HepG2 (cell line): ENCODE results near the gene MFRP. TPM values are rescaled to one million over a fixed set of nuclear protein-coding genes. Genes with fewer than 3 reads are reported as not detected.

Experiments
- CAMTA2 ChIP-seq: sonication (generic); formaldehyde crosslinking; IDR thresholded peaks from 2 replicates; pipeline ENCODE4 v1.4.0; 2020; ENCODE audit warnings: mild to moderate bottlenecking, missing genetic modification reagents, borderline replicate concordance
- GLI4 ChIP-seq: sonication (generic); formaldehyde crosslinking; IDR thresholded peaks from 2 replicates; pipeline ENCODE4 v1.5.1; 2020; ENCODE audit warnings: missing genetic modification reagents, mild to moderate bottlenecking, moderate library complexity, borderline replicate concordance
- HDAC1 ChIP-seq: sonication (generic); formaldehyde crosslinking; IDR thresholded peaks from 2 replicates; pipeline ENCODE4 v1.5.1; 2020; ENCODE audit warnings: mild to moderate bottlenecking, missing genetic modification reagents
- IKZF4 ChIP-seq: sonication (generic); formaldehyde crosslinking; IDR thresholded peaks from 2 replicates; pipeline ENCODE4 v1.5.1; 2020; ENCODE audit warnings: borderline replicate concordance, mild to moderate bottlenecking, low read depth, missing genetic modification reagents; ENCODE audit errors: not compliant biosample characterization
- JUNB ChIP-seq: sonication (generic); formaldehyde crosslinking; IDR thresholded peaks from 2 replicates; pipeline ENCODE4 v1.8.0; 2022; ENCODE audit warnings: missing genetic modification reagents, mild to moderate bottlenecking, borderline replicate concordance
- PAX8 ChIP-seq: sonication (generic); formaldehyde crosslinking; IDR thresholded peaks from 2 replicates; pipeline ENCODE4 v1.8.0; 2022; ENCODE audit warnings: mild to moderate bottlenecking, missing genetic modification reagents, borderline replicate concordance
- RBM22 ChIP-seq: fragments of 200-400 bp; formaldehyde crosslinking; optimal IDR thresholded peaks from 2 replicates; pipeline ENCODE3; 2017; ENCODE audit warnings: mild to moderate bottlenecking, low read length, moderate library complexity
- SRSF4 ChIP-seq: fragments of 200-400 bp; formaldehyde crosslinking; IDR thresholded peaks from one replicate; pipeline ENCODE4 v1.6.1; 2018; ENCODE audit warnings: mild to moderate bottlenecking, low read depth, low read length, moderate library complexity; ENCODE audit not compliant: poor library complexity, severe bottlenecking
- ZBTB38 ChIP-seq: sonication (generic); formaldehyde crosslinking; IDR thresholded peaks from 2 replicates; pipeline ENCODE4 v1.5.1; 2020; ENCODE audit warnings: mild to moderate bottlenecking, missing genetic modification reagents
- ZNF24 ChIP-seq: fragments of 450-650 bp; IDR thresholded peaks from 2 replicates; pipeline ENCODE4 v1.6.1; 2017; ENCODE audit warnings: antibody characterized with exemption, mild to moderate bottlenecking
- ZNF619 ChIP-seq: sonication (generic); formaldehyde crosslinking; IDR thresholded peaks from 2 replicates; pipeline ENCODE4 v1.4.0; 2020; ENCODE audit warnings: mild to moderate bottlenecking, missing genetic modification reagents
- ZNF674 ChIP-seq: sonication (generic); formaldehyde crosslinking; IDR thresholded peaks from 2 replicates; pipeline ENCODE4 v1.5.0; 2020; ENCODE audit warnings: low read depth, mild to moderate bottlenecking, missing genetic modification reagents
- polyA plus RNA-seq, 8 experiments: library from polyadenylated mRNA; depleted of rRNA in 3 of 8; stranded (reverse) in 7 of 8; unstranded in 1 of 8; fragments of >200 nt; fragmentation: Illumina TruSeq in 4 of 8; extraction: Trizol in 4 of 8; gene quantifications; 2 replicates each; pipeline versions ENCODE4 v1.2.1 to v1.2.3, GENCODE V29; 2011 to 2016; ENCODE audit warnings: low read depth in 4 of 8, missing spikeins in 1 of 8, mixed read lengths in 1 of 8; ENCODE audit not compliant: insufficient read depth in 1 of 8
- total RNA-seq, 5 experiments: library from RNA; depleted of rRNA; stranded (reverse); fragments of >200 nt; fragmentation: Illumina TruSeq; extraction: Trizol; gene quantifications; 2 replicates each; pipeline ENCODE4 v1.2.3, GENCODE V29; 2016; ENCODE audit warnings: low read depth in 1 of 5
- TF ChIP-seq, protein P1 (sequence below): sonication (generic); formaldehyde crosslinking; IDR thresholded peaks from 2 replicates; pipeline ENCODE4 v1.9.0; 2022; ENCODE audit warnings: missing genetic modification reagents, mild to moderate bottlenecking, borderline replicate concordance
- TF ChIP-seq, protein P2 (sequence below), 2 experiments: sonication (generic) in 1 of 2; formaldehyde crosslinking in 1 of 2; IDR thresholded peaks; 2 replicates each; pipeline versions ENCODE4 v1.4.0 to v1.6.1; 2018 to 2020; ENCODE audit warnings: missing genetic modification reagents in 2 of 2, borderline replicate concordance in 1 of 2, low read depth in 1 of 2, mild to moderate bottlenecking in 1 of 2, missing biosample characterization in 1 of 2
- TF ChIP-seq, protein P3 (sequence below): sonication (generic); formaldehyde crosslinking; IDR thresholded peaks from 2 replicates; pipeline ENCODE4 v1.5.1; 2020; ENCODE audit warnings: mild to moderate bottlenecking, moderate library complexity, missing genetic modification reagents

MFRP gene
- total and polyA plus RNA-seq, 2 of the 13 experiments (the other 11 are each of a cell fraction or from before 2014, with no cell fraction given): not detected

DNA sequence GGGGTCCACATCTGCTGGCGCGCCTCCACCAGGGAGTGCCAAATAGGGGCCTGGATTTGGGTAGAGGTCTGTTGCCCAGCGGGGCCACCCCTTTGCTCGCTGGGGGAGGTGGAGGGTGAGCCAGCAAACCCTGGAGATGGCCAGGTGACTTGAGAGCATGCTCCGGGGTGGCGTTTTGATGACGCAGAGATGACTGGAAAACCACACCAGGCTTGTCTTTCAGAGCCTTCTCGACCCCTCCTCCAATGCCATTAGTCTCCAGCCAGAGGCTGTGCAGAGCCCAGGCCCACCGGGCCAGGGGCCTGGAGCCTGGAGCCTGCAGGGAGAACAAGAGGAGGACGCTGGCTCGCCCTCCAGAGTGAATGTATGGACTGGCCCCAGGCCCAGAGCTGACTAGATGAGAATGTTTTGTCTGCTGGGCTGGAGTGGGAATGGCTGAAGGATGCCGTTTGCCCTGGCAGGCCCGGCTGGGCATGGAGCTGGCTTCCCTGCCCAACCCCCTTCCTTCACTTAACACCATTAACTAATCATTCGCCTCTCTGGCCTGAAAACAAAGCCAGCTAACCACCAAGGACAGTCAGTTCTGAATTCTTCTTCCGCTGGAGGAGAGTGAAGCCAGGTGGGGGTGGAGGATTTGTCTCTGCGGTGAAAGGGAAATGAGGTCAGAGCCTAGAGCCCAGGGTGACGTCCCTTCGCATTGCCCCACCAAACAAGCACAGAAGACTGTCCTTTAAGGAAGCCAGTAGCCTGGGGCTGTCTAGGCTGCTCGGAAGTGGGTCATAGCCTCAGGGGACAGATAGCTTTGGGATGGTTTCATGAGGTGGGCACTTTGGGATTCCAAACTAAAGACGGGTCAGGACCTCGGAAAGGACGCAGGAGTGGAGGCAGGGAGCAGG lies 28.0 kb downstream of the MFRP start (continued):
- TF ChIP-seq, protein P1, sequence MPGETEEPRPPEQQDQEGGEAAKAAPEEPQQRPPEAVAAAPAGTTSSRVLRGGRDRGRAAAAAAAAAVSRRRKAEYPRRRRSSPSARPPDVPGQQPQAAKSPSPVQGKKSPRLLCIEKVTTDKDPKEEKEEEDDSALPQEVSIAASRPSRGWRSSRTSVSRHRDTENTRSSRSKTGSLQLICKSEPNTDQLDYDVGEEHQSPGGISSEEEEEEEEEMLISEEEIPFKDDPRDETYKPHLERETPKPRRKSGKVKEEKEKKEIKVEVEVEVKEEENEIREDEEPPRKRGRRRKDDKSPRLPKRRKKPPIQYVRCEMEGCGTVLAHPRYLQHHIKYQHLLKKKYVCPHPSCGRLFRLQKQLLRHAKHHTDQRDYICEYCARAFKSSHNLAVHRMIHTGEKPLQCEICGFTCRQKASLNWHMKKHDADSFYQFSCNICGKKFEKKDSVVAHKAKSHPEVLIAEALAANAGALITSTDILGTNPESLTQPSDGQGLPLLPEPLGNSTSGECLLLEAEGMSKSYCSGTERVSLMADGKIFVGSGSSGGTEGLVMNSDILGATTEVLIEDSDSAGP: peak; percentile 57; the same call in 1 of the 2 replicates
- TF ChIP-seq, protein P2, sequence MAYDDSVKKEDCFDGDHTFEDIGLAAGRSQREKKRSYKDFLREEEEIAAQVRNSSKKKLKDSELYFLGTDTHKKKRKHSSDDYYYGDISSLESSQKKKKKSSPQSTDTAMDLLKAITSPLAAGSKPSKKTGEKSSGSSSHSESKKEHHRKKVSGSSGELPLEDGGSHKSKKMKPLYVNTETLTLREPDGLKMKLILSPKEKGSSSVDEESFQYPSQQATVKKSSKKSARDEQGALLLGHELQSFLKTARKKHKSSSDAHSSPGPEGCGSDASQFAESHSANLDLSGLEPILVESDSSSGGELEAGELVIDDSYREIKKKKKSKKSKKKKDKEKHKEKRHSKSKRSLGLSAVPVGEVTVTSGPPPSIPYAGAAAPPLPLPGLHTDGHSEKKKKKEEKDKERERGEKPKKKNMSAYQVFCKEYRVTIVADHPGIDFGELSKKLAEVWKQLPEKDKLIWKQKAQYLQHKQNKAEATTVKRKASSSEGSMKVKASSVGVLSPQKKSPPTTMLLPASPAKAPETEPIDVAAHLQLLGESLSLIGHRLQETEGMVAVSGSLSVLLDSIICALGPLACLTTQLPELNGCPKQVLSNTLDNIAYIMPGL (CRISPR knock-in tag; IDR thresholded peaks at IDR 0.05; ENCODE audit: borderline replicate concordance in 1 of 2, low read depth in 1 of 2): peak; percentile 20 to 56; a peak in 3 of 4 replicates
- TF ChIP-seq GLI4 (CRISPR knock-in tag) (0 out of 2 replicates have a peak, but pooled peaks have one; percentile 26), ZNF24 (no peak), ZNF674 (CRISPR knock-in tag) (no peak), PAX8 (no peak), JUNB (CRISPR knock-in tag) (no peak), SRSF4 (no peak), IKZF4 (peak; percentile 33), ZNF619 (no peak), ZBTB38 (CRISPR knock-in tag) (no peak), HDAC1 (CRISPR knock-in tag) (peak; percentile 49; the same call in 1 of the 2 replicates), RBM22 (no peak), CAMTA2 (CRISPR knock-in tag) (no peak)
- TF ChIP-seq, protein P3, sequence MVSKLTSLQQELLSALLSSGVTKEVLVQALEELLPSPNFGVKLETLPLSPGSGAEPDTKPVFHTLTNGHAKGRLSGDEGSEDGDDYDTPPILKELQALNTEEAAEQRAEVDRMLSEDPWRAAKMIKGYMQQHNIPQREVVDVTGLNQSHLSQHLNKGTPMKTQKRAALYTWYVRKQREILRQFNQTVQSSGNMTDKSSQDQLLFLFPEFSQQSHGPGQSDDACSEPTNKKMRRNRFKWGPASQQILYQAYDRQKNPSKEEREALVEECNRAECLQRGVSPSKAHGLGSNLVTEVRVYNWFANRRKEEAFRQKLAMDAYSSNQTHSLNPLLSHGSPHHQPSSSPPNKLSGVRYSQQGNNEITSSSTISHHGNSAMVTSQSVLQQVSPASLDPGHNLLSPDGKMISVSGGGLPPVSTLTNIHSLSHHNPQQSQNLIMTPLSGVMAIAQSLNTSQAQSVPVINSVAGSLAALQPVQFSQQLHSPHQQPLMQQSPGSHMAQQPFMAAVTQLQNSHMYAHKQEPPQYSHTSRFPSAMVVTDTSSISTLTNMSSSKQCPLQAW (CRISPR knock-in tag): 0 out of 2 replicates have a peak, but pooled peaks have one; percentile 18
- TF ChIP-seq, all 625 proteins: peak for 55
